ENCODE measurements around the gene TASL.

- TF ChIP-seq ZFX (IDR thresholded peaks at IDR 0.05; ENCODE audit: borderline replicate concordance) = no peak
- TF ChIP-seq, protein P1, sequence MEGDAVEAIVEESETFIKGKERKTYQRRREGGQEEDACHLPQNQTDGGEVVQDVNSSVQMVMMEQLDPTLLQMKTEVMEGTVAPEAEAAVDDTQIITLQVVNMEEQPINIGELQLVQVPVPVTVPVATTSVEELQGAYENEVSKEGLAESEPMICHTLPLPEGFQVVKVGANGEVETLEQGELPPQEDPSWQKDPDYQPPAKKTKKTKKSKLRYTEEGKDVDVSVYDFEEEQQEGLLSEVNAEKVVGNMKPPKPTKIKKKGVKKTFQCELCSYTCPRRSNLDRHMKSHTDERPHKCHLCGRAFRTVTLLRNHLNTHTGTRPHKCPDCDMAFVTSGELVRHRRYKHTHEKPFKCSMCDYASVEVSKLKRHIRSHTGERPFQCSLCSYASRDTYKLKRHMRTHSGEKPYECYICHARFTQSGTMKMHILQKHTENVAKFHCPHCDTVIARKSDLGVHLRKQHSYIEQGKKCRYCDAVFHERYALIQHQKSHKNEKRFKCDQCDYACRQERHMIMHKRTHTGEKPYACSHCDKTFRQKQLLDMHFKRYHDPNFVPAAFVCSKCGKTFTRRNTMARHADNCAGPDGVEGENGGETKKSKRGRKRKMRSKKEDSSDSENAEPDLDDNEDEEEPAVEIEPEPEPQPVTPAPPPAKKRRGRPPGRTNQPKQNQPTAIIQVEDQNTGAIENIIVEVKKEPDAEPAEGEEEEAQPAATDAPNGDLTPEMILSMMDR (IDR thresholded peaks at IDR 0.05) = no peak
These were observed 37.7 kb upstream of the TASL start for GRCh38 chrX:30615229-30615628.

Measured in 22Rv1 (cell line).